Vagina (tissue), 2 donors: Measurements from ENCODE around the gene VCPKMT.

Experiments
- POLR2A ChIP-seq, 2 donors: fragments of 450-650 bp; IDR thresholded peaks; one replicate each; pipeline ENCODE4 v1.6.1; 2017; ENCODE audit warnings: antibody characterized with exemption in 2 of 2, mild to moderate bottlenecking in 2 of 2, moderate library complexity in 2 of 2
- POLR2AphosphoS5 ChIP-seq, 2 donors: sonication (generic); formaldehyde crosslinking; IDR thresholded peaks; one replicate each; pipeline ENCODE4 v1.9.0; 2017; ENCODE audit warnings: antibody characterized with exemption in 2 of 2, mild to moderate bottlenecking in 2 of 2, low read depth in 1 of 2; ENCODE audit not compliant: insufficient read depth in 1 of 2
- TF ChIP-seq, protein P1 (sequence below), 3 experiments: fragments of 450-650 bp in 2 of 3; fragments of 200-600 bp in 1 of 3; sonication (generic) in 1 of 3; IDR thresholded peaks; one replicate each; pipeline ENCODE4 v1.5.1; 2017 to 2019; ENCODE audit warnings: antibody characterized with exemption in 3 of 3, mild to moderate bottlenecking in 2 of 3, moderate library complexity in 2 of 3

DNA sequence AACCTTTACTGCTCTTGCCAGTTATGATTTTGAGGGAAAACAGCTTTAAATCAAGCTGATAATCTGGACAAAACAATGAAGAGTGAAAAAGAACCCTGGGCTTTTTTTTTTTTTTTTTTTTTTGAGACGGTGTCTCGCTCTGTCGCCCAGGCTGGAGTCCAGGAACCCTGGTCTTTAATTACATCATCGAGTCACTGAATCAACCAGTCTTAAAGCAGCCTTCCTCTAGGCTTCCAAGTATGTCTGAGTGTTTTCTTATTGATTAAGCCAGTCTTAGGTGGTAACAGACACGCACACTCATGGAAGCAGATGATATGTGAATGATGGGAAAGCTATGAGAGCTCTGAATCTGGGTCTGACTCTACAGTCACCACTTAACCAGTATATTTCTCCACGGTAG, 5.9 kb upstream of the VCPKMT start:
- TF ChIP-seq, protein P1, sequence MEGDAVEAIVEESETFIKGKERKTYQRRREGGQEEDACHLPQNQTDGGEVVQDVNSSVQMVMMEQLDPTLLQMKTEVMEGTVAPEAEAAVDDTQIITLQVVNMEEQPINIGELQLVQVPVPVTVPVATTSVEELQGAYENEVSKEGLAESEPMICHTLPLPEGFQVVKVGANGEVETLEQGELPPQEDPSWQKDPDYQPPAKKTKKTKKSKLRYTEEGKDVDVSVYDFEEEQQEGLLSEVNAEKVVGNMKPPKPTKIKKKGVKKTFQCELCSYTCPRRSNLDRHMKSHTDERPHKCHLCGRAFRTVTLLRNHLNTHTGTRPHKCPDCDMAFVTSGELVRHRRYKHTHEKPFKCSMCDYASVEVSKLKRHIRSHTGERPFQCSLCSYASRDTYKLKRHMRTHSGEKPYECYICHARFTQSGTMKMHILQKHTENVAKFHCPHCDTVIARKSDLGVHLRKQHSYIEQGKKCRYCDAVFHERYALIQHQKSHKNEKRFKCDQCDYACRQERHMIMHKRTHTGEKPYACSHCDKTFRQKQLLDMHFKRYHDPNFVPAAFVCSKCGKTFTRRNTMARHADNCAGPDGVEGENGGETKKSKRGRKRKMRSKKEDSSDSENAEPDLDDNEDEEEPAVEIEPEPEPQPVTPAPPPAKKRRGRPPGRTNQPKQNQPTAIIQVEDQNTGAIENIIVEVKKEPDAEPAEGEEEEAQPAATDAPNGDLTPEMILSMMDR (IDR thresholded peaks at IDR 0.05) = no peak
- TF ChIP-seq POLR2AphosphoS5 (IDR thresholded peaks at IDR 0.05; ENCODE audit: insufficient read depth in 1 of 2, low read depth in 1 of 2) (no peak), POLR2A (IDR thresholded peaks at IDR 0.05) (no peak)
